PC-9 (cell line): ENCODE data around the gene CTCF.

Source experiments
- EZH2 ChIP-seq: fragments of 200-600 bp; sonication (generic); IDR thresholded peaks from 2 replicates; pipeline ENCODE4 v1.8.0; 2017; ENCODE audit warnings: antibody characterized with exemption, low read depth
- TF ChIP-seq, protein P1 (sequence below): fragments of 200-600 bp; sonication (generic); conservative IDR thresholded peaks from 2 replicates; pipeline ENCODE4 v1.6.1; 2017; ENCODE audit warnings: mixed run types, antibody characterized with exemption, mild to moderate bottlenecking, moderate library complexity

DNA sequence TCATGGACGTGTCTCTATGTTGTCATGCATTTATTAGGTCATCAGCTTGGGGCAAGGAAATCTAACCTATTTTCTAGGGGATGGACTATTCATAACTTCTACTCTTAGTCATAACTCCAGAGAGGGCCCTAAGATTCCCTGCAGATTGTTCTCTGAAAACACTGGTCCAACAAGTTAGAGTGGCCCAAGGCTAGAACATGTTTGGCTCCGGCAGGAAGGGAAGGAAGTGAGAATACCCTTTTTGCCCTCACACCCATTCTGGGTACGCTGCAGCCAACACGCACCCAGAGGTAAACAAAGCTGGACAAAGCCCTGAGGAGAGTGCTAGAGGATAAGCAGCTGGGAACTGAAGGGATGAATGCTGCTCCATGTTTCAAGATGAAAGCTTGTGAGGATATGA lies 114.2 kb downstream of the CTCF start:
- TF ChIP-seq, protein P1, sequence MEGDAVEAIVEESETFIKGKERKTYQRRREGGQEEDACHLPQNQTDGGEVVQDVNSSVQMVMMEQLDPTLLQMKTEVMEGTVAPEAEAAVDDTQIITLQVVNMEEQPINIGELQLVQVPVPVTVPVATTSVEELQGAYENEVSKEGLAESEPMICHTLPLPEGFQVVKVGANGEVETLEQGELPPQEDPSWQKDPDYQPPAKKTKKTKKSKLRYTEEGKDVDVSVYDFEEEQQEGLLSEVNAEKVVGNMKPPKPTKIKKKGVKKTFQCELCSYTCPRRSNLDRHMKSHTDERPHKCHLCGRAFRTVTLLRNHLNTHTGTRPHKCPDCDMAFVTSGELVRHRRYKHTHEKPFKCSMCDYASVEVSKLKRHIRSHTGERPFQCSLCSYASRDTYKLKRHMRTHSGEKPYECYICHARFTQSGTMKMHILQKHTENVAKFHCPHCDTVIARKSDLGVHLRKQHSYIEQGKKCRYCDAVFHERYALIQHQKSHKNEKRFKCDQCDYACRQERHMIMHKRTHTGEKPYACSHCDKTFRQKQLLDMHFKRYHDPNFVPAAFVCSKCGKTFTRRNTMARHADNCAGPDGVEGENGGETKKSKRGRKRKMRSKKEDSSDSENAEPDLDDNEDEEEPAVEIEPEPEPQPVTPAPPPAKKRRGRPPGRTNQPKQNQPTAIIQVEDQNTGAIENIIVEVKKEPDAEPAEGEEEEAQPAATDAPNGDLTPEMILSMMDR = no peak
- no peak for TF ChIP-seq EZH2
